Liver (tissue), 9 donors: Measurements from ENCODE around the gene TMEM40. TPM values are rescaled to one million over a fixed set of nuclear protein-coding genes. Genes with fewer than 3 reads are reported as not detected.

Experiments used
- DNase-seq: peaks from one replicate; pipeline ENCODE4 v3.0.0-alpha.2; 2017; ENCODE audit warnings: low spot score
- H3K27ac ChIP-seq, 2 donors: one replicate each; pipeline ENCODE4 v1.7.0; 2013; ENCODE audit warnings: inconsistent platforms in 2 of 2, low read length in 2 of 2, control low read depth in 1 of 2, low read depth in 1 of 2, mild to moderate bottlenecking in 1 of 2
- H3K27me3 ChIP-seq, 4 donors: one replicate each; pipeline versions ENCODE4 v1.6.1 to v1.7.0; 2013; ENCODE audit warnings: low read length in 3 of 4, inconsistent platforms in 1 of 4, mild to moderate bottlenecking in 1 of 4, moderate library complexity in 1 of 4; ENCODE audit not compliant: control insufficient read depth in 4 of 4, insufficient read depth in 4 of 4
- H3K36me3 ChIP-seq, 4 donors: one replicate each; pipeline versions ENCODE4 v1.6.1 to v1.7.0; 2013; ENCODE audit warnings: low read length in 3 of 4, mild to moderate bottlenecking in 3 of 4, low read depth in 1 of 4, moderate library complexity in 1 of 4; ENCODE audit not compliant: control insufficient read depth in 4 of 4, insufficient read depth in 3 of 4
- H3K4me1 ChIP-seq, 4 donors: one replicate each; pipeline versions ENCODE4 v1.6.1 to v1.7.0; 2013; ENCODE audit warnings: low read length in 3 of 4, mild to moderate bottlenecking in 3 of 4, moderate library complexity in 1 of 4; ENCODE audit not compliant: control insufficient read depth in 4 of 4, insufficient read depth in 4 of 4
- H3K4me3 ChIP-seq, 3 donors: one replicate each; pipeline versions ENCODE4 v1.6.1 to v1.7.0; 2013; ENCODE audit warnings: low read length in 3 of 3, control low read depth in 1 of 3, low read depth in 1 of 3, mild to moderate bottlenecking in 1 of 3
- H3K9ac ChIP-seq, 2 donors: one replicate each; pipeline ENCODE4 v1.7.0; 2013; ENCODE audit warnings: low read length in 2 of 2, mild to moderate bottlenecking in 2 of 2, moderate library complexity in 2 of 2, control low read depth in 1 of 2, low read depth in 1 of 2
- H3K9me3 ChIP-seq, 4 donors: one replicate each; pipeline versions ENCODE4 v1.6.1 to v1.7.0; 2013; ENCODE audit warnings: low read length in 3 of 4; ENCODE audit not compliant: control insufficient read depth in 4 of 4
- EGR1 ChIP-seq, 2 donors: IDR thresholded peaks; 2 replicates each; pipeline ENCODE4 v1.6.1; 2016 to 2018; ENCODE audit warnings: antibody characterized with exemption in 2 of 2, low read depth in 2 of 2
- FOXA1 ChIP-seq: IDR thresholded peaks from 2 replicates; pipeline ENCODE4 v1.6.1; 2016; ENCODE audit warnings: antibody characterized with exemption
- FOXA2 ChIP-seq: IDR thresholded peaks from 2 replicates; pipeline ENCODE4 v1.6.1; 2016; ENCODE audit warnings: antibody characterized with exemption
- GABPA ChIP-seq, 2 donors: IDR thresholded peaks in 1 of 2; conservative IDR thresholded peaks in 1 of 2; 2 replicates each; pipeline ENCODE4 v1.6.1; 2016; ENCODE audit warnings: antibody characterized with exemption in 2 of 2, mild to moderate bottlenecking in 1 of 2, moderate library complexity in 1 of 2
- HNF4A ChIP-seq, 2 donors: conservative IDR thresholded peaks; 2 replicates each; pipeline ENCODE4 v1.6.1; 2016; ENCODE audit warnings: antibody characterized with exemption in 2 of 2, mild to moderate bottlenecking in 2 of 2
- HNF4G ChIP-seq: IDR thresholded peaks from 2 replicates; pipeline ENCODE4 v1.6.1; 2016; ENCODE audit warnings: antibody characterized with exemption
- JUND ChIP-seq, 2 donors: IDR thresholded peaks; 2 replicates each; pipeline ENCODE4 v1.6.1; 2016; ENCODE audit warnings: antibody characterized with exemption in 2 of 2
- NR2F2 ChIP-seq: IDR thresholded peaks from 2 replicates; pipeline ENCODE4 v1.6.1; 2016; ENCODE audit warnings: antibody characterized with exemption
- RAD21 ChIP-seq, 2 donors: IDR thresholded peaks; 2 replicates each; pipeline ENCODE4 v1.6.1; 2016; ENCODE audit warnings: antibody characterized with exemption in 2 of 2, mild to moderate bottlenecking in 2 of 2
- RXRA ChIP-seq, 2 donors: IDR thresholded peaks; 2 replicates each; pipeline ENCODE4 v1.6.1; 2017 to 2018; ENCODE audit warnings: antibody characterized with exemption in 2 of 2, mild to moderate bottlenecking in 1 of 2
- SP1 ChIP-seq: IDR thresholded peaks from 2 replicates; pipeline ENCODE4 v1.6.1; 2018; ENCODE audit warnings: antibody characterized with exemption, mild to moderate bottlenecking
- TAF1 ChIP-seq: conservative IDR thresholded peaks from 2 replicates; pipeline ENCODE4 v1.6.1; 2016; ENCODE audit warnings: antibody characterized with exemption, mild to moderate bottlenecking
- YY1 ChIP-seq: IDR thresholded peaks from 2 replicates; pipeline ENCODE4 v1.6.1; 2016; ENCODE audit warnings: antibody characterized with exemption, mild to moderate bottlenecking
- whole genome bisulfite sequencing: extraction: QIAGEN DNeasy Blood & Tissue Kit; methylation state at CpG from one replicate; pipeline ENCODE4 v1.1.7; 2013; 5-methylcytosine and 5-hydroxymethylcytosine counted together
- polyA plus RNA-seq, 2 donors: library from polyadenylated mRNA; stranded (reverse) in 1 of 2; unstranded in 1 of 2; fragments of 200-250 nt in 1 of 2; fragments of >200 nt in 1 of 2; fragmentation: Nextera tagmentation in 1 of 2; extraction: Ambion mirVana in 1 of 2; gene quantifications; one replicate each; pipeline versions ENCODE4 v1.2.1 to v1.2.3, GENCODE V29; 2013 to 2015
- total RNA-seq, 2 donors: library from RNA; depleted of rRNA; stranded (reverse); fragments of >200 nt; gene quantifications; one replicate each; pipeline ENCODE4 v1.2.3, GENCODE V29; 2014
- TF ChIP-seq, protein P1 (sequence below): IDR thresholded peaks from 2 replicates; pipeline ENCODE4 v1.6.1; 2016; ENCODE audit warnings: antibody characterized with exemption
- TF ChIP-seq, protein P2 (sequence below): fragments of 150-350 bp; IDR thresholded peaks from 2 replicates; pipeline ENCODE4 v1.5.1; 2017; ENCODE audit warnings: improper control_type of control experiment, low read depth, low read length; ENCODE audit not compliant: missing input control
- TF ChIP-seq, protein P3 (sequence below): IDR thresholded peaks from 2 replicates; pipeline ENCODE4 v1.6.1; 2016; ENCODE audit warnings: antibody characterized with exemption, mild to moderate bottlenecking
- TF ChIP-seq, protein P4 (sequence below): IDR thresholded peaks from 2 replicates; pipeline ENCODE4 v1.6.1; 2016; ENCODE audit warnings: antibody characterized with exemption
- TF ChIP-seq, protein P5 (sequence below): IDR thresholded peaks from 2 replicates; pipeline ENCODE4 v1.6.1; 2016; ENCODE audit warnings: antibody characterized with exemption
- donor health status: healthy.
- donor health status: healthy.
- donor health status: healthy.
- donor health status: healthy.
- donor health status: healthy.

Gene TMEM40
- total and polyA plus RNA-seq, 4 donors, result 0.57 to 0.79 TPM; not detected in 2

DNA sequence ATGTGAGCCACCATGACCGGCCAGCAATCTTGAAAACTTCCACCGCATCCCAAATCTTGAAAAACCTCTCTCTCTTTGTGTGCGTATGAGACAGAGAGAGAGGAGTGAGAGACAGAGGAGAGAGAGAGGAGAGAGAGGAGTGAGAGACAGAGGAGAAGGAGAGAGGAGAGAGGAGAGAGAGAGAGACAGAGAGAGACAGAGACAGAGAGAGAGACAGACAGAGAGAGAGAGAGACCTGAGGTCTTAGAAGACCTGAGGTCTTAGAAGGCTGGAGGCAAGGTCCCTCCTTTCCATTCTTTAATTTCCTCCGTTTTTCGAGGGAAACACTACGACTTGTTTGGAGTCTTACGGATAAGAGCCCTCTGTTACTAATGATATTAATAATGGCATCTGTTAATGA, 39.5 kb downstream of the TMEM40 start:
- no peak overlapping the region for H3K9ac ChIP-seq
- TF ChIP-seq FOXA1, result no peak
- TF ChIP-seq, protein P1, sequence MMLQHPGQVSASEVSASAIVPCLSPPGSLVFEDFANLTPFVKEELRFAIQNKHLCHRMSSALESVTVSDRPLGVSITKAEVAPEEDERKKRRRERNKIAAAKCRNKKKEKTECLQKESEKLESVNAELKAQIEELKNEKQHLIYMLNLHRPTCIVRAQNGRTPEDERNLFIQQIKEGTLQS, result no peak
- WGBS, result 41% methylated on average over 7 of the region's 7 CpGs
- no peak overlapping the region for H3K4me3 ChIP-seq
- H3K27me3 ChIP-seq, result no peaks in the 10 kb centered on the region
- H3K27ac ChIP-seq, result no peak overlapping the region
- no peak for DNase-seq
- H3K36me3 ChIP-seq, result no peaks in the 10 kb centered on the region
- H3K9me3 ChIP-seq, result no peaks in the 10 kb centered on the region
- H3K4me1 ChIP-seq, result peaks cover 1 to 10% (median 4%) of the 10 kb centered on the region in 4 donors

DNA sequence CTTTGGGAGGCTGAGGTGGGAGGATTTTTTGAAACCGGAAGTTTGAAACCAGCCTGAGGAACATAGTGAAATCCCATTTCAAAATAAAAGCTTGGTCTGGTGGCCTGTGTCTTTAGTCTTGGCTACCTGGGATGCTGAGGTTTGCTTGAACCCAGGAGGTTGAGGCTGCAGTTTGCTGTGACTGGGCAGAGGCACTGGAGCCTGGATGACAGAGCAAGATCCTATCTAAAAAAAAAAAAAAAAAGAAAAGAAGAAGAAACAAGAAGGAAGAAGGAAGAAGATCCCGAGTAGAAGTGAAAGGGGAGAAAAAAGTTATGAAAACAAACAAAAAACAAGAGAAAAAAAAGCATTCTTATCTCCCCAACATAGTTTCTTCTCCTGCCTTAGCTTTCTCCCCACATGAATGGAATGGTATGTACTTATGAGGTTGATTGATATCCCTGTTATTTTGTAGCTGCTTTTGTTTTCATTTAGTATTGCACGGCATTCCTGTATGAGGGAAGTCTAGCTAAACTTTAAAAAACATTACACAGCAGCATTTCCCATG, 42.4 kb downstream of the TMEM40 start:
- no peak for DNase-seq
- no peak overlapping the region for H3K27ac ChIP-seq
- 67% methylated on average over 3 of the region's 3 CpGs for WGBS

More for the DNA sequence above, 42.4 kb downstream of the TMEM40 start:
- TF ChIP-seq, protein P2, sequence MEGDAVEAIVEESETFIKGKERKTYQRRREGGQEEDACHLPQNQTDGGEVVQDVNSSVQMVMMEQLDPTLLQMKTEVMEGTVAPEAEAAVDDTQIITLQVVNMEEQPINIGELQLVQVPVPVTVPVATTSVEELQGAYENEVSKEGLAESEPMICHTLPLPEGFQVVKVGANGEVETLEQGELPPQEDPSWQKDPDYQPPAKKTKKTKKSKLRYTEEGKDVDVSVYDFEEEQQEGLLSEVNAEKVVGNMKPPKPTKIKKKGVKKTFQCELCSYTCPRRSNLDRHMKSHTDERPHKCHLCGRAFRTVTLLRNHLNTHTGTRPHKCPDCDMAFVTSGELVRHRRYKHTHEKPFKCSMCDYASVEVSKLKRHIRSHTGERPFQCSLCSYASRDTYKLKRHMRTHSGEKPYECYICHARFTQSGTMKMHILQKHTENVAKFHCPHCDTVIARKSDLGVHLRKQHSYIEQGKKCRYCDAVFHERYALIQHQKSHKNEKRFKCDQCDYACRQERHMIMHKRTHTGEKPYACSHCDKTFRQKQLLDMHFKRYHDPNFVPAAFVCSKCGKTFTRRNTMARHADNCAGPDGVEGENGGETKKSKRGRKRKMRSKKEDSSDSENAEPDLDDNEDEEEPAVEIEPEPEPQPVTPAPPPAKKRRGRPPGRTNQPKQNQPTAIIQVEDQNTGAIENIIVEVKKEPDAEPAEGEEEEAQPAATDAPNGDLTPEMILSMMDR, result no peak
- TF ChIP-seq FOXA2, result no peak
- TF ChIP-seq GABPA (IDR thresholded peaks at IDR 0.05 in 1 of 2, conservative IDR thresholded peaks at IDR 0.05 in 1 of 2), result no peak
- TF ChIP-seq TAF1, result no peak
- TF ChIP-seq EGR1 (IDR thresholded peaks at IDR 0.05; ENCODE audit: low read depth in 2 of 2), result no peak
- TF ChIP-seq, protein P3, sequence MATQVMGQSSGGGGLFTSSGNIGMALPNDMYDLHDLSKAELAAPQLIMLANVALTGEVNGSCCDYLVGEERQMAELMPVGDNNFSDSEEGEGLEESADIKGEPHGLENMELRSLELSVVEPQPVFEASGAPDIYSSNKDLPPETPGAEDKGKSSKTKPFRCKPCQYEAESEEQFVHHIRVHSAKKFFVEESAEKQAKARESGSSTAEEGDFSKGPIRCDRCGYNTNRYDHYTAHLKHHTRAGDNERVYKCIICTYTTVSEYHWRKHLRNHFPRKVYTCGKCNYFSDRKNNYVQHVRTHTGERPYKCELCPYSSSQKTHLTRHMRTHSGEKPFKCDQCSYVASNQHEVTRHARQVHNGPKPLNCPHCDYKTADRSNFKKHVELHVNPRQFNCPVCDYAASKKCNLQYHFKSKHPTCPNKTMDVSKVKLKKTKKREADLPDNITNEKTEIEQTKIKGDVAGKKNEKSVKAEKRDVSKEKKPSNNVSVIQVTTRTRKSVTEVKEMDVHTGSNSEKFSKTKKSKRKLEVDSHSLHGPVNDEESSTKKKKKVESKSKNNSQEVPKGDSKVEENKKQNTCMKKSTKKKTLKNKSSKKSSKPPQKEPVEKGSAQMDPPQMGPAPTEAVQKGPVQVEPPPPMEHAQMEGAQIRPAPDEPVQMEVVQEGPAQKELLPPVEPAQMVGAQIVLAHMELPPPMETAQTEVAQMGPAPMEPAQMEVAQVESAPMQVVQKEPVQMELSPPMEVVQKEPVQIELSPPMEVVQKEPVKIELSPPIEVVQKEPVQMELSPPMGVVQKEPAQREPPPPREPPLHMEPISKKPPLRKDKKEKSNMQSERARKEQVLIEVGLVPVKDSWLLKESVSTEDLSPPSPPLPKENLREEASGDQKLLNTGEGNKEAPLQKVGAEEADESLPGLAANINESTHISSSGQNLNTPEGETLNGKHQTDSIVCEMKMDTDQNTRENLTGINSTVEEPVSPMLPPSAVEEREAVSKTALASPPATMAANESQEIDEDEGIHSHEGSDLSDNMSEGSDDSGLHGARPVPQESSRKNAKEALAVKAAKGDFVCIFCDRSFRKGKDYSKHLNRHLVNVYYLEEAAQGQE, result no peak
- TF ChIP-seq, protein P4, sequence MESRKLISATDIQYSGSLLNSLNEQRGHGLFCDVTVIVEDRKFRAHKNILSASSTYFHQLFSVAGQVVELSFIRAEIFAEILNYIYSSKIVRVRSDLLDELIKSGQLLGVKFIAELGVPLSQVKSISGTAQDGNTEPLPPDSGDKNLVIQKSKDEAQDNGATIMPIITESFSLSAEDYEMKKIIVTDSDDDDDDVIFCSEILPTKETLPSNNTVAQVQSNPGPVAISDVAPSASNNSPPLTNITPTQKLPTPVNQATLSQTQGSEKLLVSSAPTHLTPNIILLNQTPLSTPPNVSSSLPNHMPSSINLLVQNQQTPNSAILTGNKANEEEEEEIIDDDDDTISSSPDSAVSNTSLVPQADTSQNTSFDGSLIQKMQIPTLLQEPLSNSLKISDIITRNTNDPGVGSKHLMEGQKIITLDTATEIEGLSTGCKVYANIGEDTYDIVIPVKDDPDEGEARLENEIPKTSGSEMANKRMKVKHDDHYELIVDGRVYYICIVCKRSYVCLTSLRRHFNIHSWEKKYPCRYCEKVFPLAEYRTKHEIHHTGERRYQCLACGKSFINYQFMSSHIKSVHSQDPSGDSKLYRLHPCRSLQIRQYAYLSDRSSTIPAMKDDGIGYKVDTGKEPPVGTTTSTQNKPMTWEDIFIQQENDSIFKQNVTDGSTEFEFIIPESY, result no peak
- TF ChIP-seq RAD21 (IDR thresholded peaks at IDR 0.05), result no peak
- no peak for TF ChIP-seq HNF4G
- no peak for TF ChIP-seq SP1
- TF ChIP-seq, protein P1, result no peak
- TF ChIP-seq YY1, result no peak
- no peak for TF ChIP-seq FOXA1
- no peak for TF ChIP-seq RXRA (IDR thresholded peaks at IDR 0.05)
- TF ChIP-seq, protein P5, sequence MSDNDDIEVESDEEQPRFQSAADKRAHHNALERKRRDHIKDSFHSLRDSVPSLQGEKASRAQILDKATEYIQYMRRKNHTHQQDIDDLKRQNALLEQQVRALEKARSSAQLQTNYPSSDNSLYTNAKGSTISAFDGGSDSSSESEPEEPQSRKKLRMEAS, result no peak
- TF ChIP-seq JUND (IDR thresholded peaks at IDR 0.05), result no peak
- no peak for TF ChIP-seq NR2F2
- TF ChIP-seq HNF4A (conservative IDR thresholded peaks at IDR 0.05), result no peak
- no peaks in the 10 kb centered on the region for H3K9me3 ChIP-seq
- no peaks in the 10 kb centered on the region for H3K36me3 ChIP-seq
- no peak overlapping the region for H3K9ac ChIP-seq
- H3K4me3 ChIP-seq, result no peak overlapping the region
- no peaks in the 10 kb centered on the region for H3K27me3 ChIP-seq
- H3K4me1 ChIP-seq, result peaks cover 1 to 10% (median 4%) of the 10 kb centered on the region in 4 donors
